WTC11 (cell line): ENCODE measurements around the gene PRR23E. TPM values are rescaled to one million over a fixed set of nuclear protein-coding genes. Genes with fewer than 3 reads are reported as not detected.

Source experiments
- ATAC-seq: fragments of 200-7000 bp; cut with Tn5 transposase; 2 replicates; pipeline ENCODE4 v1.10.0; 2021; ENCODE audit warnings: mild to moderate bottlenecking, moderate library complexity
- CTCF ChIA-PET: fragments of 300-600 bp; sonication (Branson Sonifier 250); formaldehyde crosslinking; loops from one replicate; lab custom pipeline; 2021; ENCODE audit warnings: antibody characterized with exemption; lab: Charles Lee
- POLR2A ChIA-PET: fragments of 350-600 bp; sonication (Branson Sonifier 250); formaldehyde crosslinking; loops from one replicate; lab custom pipeline; 2021; ENCODE audit warnings: antibody characterized with exemption; lab: Charles Lee
- DNase-seq: peaks from one replicate; pipeline ENCODE4 v3.0.0; 2021; ENCODE audit warnings: low spot score
- H3K27ac Mint-ChIP-seq: 2 replicates; pipeline ENCODE4 v1.8.0; 2021; ENCODE audit warnings: mixed read lengths
- H3K27me3 Mint-ChIP-seq: 2 replicates; pipeline ENCODE4 v1.8.0; 2021; ENCODE audit warnings: low read depth, mild to moderate bottlenecking, moderate library complexity, mixed read lengths
- H3K36me3 Mint-ChIP-seq: 2 replicates; pipeline ENCODE4 v1.8.0; 2021; ENCODE audit warnings: mixed read lengths
- H3K4me1 Mint-ChIP-seq: 2 replicates; pipeline ENCODE4 v1.8.0; 2022; ENCODE audit warnings: mixed read lengths
- H3K4me3 Mint-ChIP-seq: 2 replicates; pipeline ENCODE4 v1.8.0; 2021; ENCODE audit warnings: mild to moderate bottlenecking, moderate library complexity, mixed read lengths
- H3K9me3 Mint-ChIP-seq: 2 replicates; pipeline ENCODE4 v1.8.0; 2021; ENCODE audit warnings: mixed read lengths
- CBFB ChIP-seq: sonication (generic); formaldehyde crosslinking; IDR thresholded peaks from 2 replicates; pipeline ENCODE4 v1.8.1; 2022; ENCODE audit warnings: mild to moderate bottlenecking, low read depth, missing genetic modification reagents
- FOXK1 ChIP-seq: sonication (generic); formaldehyde crosslinking; IDR thresholded peaks from 2 replicates; pipeline ENCODE4 v1.8.0; 2022; ENCODE audit warnings: mild to moderate bottlenecking, moderate library complexity, missing genetic modification reagents
- MXD4 ChIP-seq: fragments of 250-450 bp; sonication (Bioruptor Pico); IDR thresholded peaks from 2 replicates; pipeline ENCODE4 v1.8.0; 2021; ENCODE audit warnings: mild to moderate bottlenecking, moderate library complexity, borderline replicate concordance
- NFYB ChIP-seq: sonication (generic); formaldehyde crosslinking; conservative IDR thresholded peaks from 2 replicates; pipeline ENCODE4 v1.8.0; 2022; ENCODE audit warnings: low read depth, missing genetic modification reagents
- PRRX2 ChIP-seq: fragments of 250-450 bp; sonication (Bioruptor Pico); IDR thresholded peaks from 2 replicates; pipeline ENCODE4 v1.8.0; 2021; ENCODE audit warnings: mild to moderate bottlenecking
- RORB ChIP-seq: fragments of 250-450 bp; sonication (Bioruptor Pico); IDR thresholded peaks from 2 replicates; pipeline ENCODE4 v1.9.0; 2021; ENCODE audit warnings: mild to moderate bottlenecking
- TEAD4 ChIP-seq: sonication (generic); formaldehyde crosslinking; IDR thresholded peaks from 2 replicates; pipeline ENCODE4 v1.8.0; 2022; ENCODE audit warnings: mild to moderate bottlenecking, missing genetic modification reagents
- ZNF121 ChIP-seq: sonication (generic); formaldehyde crosslinking; IDR thresholded peaks from 2 replicates; pipeline ENCODE4 v1.8.0; 2023; ENCODE audit warnings: missing genetic modification reagents
- ZNF671 ChIP-seq: fragments of 250-450 bp; sonication (Bioruptor Pico); IDR thresholded peaks from 2 replicates; pipeline ENCODE4 v1.8.0; 2021; ENCODE audit warnings: mild to moderate bottlenecking
- total RNA-seq: library from RNA; stranded (reverse); gene quantifications from 3 replicates; pipeline ENCODE4 v1.2.3, GENCODE V29; 2021
- TF ChIP-seq, protein P1 (sequence below): sonication (generic); formaldehyde crosslinking; IDR thresholded peaks from 2 replicates; pipeline ENCODE4 v1.8.0; 2022; ENCODE audit warnings: mild to moderate bottlenecking, missing genetic modification reagents
- TF ChIP-seq, protein P2 (sequence below): sonication (generic); formaldehyde crosslinking; IDR thresholded peaks from 2 replicates; pipeline ENCODE4 v1.8.1; 2023; ENCODE audit warnings: mild to moderate bottlenecking, moderate library complexity, missing genetic modification reagents
- TF ChIP-seq, protein P3 (sequence below): sonication (generic); formaldehyde crosslinking; IDR thresholded peaks from 2 replicates; pipeline ENCODE4 v1.8.1; 2022; ENCODE audit warnings: low read depth, mild to moderate bottlenecking, moderate library complexity, missing genetic modification reagents, borderline replicate concordance
- TF ChIP-seq, protein P4 (sequence below): sonication (generic); formaldehyde crosslinking; IDR thresholded peaks from 2 replicates; pipeline ENCODE4 v1.8.0; 2023; ENCODE audit warnings: mild to moderate bottlenecking, missing genetic modification reagents
- TF ChIP-seq, protein P5 (sequence below): sonication (generic); formaldehyde crosslinking; IDR thresholded peaks from 2 replicates; pipeline ENCODE4 v1.8.0; 2023; ENCODE audit warnings: missing genetic modification reagents, mild to moderate bottlenecking, borderline replicate concordance
- TF ChIP-seq, protein P6 (sequence below): sonication (generic); formaldehyde crosslinking; IDR thresholded peaks from 2 replicates; pipeline ENCODE4 v1.8.1; 2022; ENCODE audit warnings: mild to moderate bottlenecking, moderate library complexity, missing genetic modification reagents
- TF ChIP-seq, protein P7 (sequence below): sonication (generic); formaldehyde crosslinking; IDR thresholded peaks from 2 replicates; pipeline ENCODE4 v1.8.0; 2023; ENCODE audit warnings: missing genetic modification reagents
- TF ChIP-seq, protein P8 (sequence below): sonication (generic); formaldehyde crosslinking; IDR thresholded peaks from 2 replicates; pipeline ENCODE4 v1.8.1; 2023; ENCODE audit warnings: mild to moderate bottlenecking, missing genetic modification reagents, moderate library complexity

PRR23E gene
- total RNA-seq, 1 experiment from 2014 or later = not detected

DNA sequence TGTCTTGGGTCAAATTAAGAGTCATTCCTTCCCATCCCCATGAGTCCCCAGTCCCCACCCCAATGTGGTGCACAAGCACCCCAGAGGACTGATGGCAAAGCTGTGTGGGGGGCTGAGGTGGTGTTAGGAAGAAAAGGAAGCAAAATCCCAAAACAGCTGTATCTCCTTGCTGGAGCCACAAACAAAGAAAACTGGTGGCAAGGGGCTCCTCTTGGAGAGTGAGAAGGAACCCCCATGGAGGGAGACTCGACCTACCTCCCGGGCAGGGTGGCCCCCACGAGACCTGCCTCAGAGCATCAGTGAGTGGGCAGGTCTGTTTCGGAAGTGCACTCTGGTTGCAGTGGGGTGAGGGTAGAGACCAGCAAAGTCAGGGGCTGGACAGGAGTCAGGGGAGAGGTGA, 29.2 kb downstream of the PRR23E start (continued):
- no peak for TF ChIP-seq ZNF671
- TF ChIP-seq, protein P1, sequence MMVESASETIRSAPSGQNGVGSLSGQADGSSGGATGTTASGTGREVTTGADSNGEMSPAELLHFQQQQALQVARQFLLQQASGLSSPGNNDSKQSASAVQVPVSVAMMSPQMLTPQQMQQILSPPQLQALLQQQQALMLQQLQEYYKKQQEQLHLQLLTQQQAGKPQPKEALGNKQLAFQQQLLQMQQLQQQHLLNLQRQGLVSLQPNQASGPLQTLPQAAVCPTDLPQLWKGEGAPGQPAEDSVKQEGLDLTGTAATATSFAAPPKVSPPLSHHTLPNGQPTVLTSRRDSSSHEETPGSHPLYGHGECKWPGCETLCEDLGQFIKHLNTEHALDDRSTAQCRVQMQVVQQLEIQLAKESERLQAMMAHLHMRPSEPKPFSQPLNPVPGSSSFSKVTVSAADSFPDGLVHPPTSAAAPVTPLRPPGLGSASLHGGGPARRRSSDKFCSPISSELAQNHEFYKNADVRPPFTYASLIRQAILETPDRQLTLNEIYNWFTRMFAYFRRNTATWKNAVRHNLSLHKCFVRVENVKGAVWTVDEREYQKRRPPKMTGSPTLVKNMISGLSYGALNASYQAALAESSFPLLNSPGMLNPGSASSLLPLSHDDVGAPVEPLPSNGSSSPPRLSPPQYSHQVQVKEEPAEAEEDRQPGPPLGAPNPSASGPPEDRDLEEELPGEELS (CRISPR knock-in tag) = no peak

DNA sequence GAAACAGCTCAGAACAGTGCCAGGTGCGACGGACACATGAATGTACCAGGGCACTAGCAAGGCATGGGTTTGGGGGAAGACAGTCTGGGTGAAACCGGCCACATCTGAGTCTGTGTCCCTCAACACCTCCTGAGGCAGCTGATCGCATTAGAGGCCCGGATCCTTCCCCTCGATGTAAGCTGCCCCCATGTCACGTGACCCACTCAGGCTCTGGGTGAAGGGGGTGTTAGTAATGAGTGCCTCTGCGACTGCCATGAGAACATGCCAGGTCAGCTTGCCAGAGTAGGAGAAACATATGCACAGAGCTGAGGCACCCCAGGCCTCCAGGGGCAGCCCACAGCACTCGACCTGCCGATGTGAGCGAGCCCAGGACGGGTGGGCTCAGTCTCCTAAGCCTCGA, 29.7 kb downstream of the PRR23E start:
- ChIA-PET CTCF (no interaction called here), POLR2A (no interaction called here)
- Mint-ChIP-seq H3K36me3 (peaks cover 18% of the 10 kb centered on the region), H3K4me3 (no peak overlapping the region), H3K27me3 (peaks cover 5% of the 10 kb centered on the region), H3K9me3 (peaks cover 26% of the 10 kb centered on the region), H3K27ac (no peak overlapping the region), H3K4me1 (peaks cover 7% of the 10 kb centered on the region; the same call in 1 of the 2 replicates)
- no peak for TF ChIP-seq PRRX2 (CRISPR knock-in tag)
- TF ChIP-seq CBFB = no peak
- TF ChIP-seq, protein P2, sequence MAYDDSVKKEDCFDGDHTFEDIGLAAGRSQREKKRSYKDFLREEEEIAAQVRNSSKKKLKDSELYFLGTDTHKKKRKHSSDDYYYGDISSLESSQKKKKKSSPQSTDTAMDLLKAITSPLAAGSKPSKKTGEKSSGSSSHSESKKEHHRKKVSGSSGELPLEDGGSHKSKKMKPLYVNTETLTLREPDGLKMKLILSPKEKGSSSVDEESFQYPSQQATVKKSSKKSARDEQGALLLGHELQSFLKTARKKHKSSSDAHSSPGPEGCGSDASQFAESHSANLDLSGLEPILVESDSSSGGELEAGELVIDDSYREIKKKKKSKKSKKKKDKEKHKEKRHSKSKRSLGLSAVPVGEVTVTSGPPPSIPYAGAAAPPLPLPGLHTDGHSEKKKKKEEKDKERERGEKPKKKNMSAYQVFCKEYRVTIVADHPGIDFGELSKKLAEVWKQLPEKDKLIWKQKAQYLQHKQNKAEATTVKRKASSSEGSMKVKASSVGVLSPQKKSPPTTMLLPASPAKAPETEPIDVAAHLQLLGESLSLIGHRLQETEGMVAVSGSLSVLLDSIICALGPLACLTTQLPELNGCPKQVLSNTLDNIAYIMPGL (CRISPR knock-in tag) = no peak
- TF ChIP-seq, protein P3, sequence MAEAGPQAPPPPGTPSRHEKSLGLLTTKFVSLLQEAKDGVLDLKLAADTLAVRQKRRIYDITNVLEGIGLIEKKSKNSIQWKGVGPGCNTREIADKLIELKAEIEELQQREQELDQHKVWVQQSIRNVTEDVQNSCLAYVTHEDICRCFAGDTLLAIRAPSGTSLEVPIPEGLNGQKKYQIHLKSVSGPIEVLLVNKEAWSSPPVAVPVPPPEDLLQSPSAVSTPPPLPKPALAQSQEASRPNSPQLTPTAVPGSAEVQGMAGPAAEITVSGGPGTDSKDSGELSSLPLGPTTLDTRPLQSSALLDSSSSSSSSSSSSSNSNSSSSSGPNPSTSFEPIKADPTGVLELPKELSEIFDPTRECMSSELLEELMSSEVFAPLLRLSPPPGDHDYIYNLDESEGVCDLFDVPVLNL (CRISPR knock-in tag) = no peak
- TF ChIP-seq FOXK1 = no peak
- no peak for TF ChIP-seq MXD4
- no peak for TF ChIP-seq RORB (CRISPR knock-in tag)
- no peak for TF ChIP-seq NFYB (CRISPR knock-in tag)
- TF ChIP-seq ZNF121 (CRISPR knock-in tag) = no peak
- TF ChIP-seq, protein P4, sequence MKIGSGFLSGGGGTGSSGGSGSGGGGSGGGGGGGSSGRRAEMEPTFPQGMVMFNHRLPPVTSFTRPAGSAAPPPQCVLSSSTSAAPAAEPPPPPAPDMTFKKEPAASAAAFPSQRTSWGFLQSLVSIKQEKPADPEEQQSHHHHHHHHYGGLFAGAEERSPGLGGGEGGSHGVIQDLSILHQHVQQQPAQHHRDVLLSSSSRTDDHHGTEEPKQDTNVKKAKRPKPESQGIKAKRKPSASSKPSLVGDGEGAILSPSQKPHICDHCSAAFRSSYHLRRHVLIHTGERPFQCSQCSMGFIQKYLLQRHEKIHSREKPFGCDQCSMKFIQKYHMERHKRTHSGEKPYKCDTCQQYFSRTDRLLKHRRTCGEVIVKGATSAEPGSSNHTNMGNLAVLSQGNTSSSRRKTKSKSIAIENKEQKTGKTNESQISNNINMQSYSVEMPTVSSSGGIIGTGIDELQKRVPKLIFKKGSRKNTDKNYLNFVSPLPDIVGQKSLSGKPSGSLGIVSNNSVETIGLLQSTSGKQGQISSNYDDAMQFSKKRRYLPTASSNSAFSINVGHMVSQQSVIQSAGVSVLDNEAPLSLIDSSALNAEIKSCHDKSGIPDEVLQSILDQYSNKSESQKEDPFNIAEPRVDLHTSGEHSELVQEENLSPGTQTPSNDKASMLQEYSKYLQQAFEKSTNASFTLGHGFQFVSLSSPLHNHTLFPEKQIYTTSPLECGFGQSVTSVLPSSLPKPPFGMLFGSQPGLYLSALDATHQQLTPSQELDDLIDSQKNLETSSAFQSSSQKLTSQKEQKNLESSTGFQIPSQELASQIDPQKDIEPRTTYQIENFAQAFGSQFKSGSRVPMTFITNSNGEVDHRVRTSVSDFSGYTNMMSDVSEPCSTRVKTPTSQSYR = no peak
- TF ChIP-seq, protein P5, sequence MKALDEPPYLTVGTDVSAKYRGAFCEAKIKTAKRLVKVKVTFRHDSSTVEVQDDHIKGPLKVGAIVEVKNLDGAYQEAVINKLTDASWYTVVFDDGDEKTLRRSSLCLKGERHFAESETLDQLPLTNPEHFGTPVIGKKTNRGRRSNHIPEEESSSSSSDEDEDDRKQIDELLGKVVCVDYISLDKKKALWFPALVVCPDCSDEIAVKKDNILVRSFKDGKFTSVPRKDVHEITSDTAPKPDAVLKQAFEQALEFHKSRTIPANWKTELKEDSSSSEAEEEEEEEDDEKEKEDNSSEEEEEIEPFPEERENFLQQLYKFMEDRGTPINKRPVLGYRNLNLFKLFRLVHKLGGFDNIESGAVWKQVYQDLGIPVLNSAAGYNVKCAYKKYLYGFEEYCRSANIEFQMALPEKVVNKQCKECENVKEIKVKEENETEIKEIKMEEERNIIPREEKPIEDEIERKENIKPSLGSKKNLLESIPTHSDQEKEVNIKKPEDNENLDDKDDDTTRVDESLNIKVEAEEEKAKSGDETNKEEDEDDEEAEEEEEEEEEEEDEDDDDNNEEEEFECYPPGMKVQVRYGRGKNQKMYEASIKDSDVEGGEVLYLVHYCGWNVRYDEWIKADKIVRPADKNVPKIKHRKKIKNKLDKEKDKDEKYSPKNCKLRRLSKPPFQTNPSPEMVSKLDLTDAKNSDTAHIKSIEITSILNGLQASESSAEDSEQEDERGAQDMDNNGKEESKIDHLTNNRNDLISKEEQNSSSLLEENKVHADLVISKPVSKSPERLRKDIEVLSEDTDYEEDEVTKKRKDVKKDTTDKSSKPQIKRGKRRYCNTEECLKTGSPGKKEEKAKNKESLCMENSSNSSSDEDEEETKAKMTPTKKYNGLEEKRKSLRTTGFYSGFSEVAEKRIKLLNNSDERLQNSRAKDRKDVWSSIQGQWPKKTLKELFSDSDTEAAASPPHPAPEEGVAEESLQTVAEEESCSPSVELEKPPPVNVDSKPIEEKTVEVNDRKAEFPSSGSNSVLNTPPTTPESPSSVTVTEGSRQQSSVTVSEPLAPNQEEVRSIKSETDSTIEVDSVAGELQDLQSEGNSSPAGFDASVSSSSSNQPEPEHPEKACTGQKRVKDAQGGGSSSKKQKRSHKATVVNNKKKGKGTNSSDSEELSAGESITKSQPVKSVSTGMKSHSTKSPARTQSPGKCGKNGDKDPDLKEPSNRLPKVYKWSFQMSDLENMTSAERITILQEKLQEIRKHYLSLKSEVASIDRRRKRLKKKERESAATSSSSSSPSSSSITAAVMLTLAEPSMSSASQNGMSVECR = no peak
- TF ChIP-seq, protein P6, sequence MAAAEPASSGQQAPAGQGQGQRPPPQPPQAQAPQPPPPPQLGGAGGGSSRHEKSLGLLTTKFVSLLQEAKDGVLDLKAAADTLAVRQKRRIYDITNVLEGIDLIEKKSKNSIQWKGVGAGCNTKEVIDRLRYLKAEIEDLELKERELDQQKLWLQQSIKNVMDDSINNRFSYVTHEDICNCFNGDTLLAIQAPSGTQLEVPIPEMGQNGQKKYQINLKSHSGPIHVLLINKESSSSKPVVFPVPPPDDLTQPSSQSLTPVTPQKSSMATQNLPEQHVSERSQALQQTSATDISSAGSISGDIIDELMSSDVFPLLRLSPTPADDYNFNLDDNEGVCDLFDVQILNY (CRISPR knock-in tag) = no peak
- TF ChIP-seq TEAD4 (CRISPR knock-in tag) = no peak
- TF ChIP-seq, protein P7, sequence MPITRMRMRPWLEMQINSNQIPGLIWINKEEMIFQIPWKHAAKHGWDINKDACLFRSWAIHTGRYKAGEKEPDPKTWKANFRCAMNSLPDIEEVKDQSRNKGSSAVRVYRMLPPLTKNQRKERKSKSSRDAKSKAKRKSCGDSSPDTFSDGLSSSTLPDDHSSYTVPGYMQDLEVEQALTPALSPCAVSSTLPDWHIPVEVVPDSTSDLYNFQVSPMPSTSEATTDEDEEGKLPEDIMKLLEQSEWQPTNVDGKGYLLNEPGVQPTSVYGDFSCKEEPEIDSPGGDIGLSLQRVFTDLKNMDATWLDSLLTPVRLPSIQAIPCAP = no peak
- TF ChIP-seq, protein P8, sequence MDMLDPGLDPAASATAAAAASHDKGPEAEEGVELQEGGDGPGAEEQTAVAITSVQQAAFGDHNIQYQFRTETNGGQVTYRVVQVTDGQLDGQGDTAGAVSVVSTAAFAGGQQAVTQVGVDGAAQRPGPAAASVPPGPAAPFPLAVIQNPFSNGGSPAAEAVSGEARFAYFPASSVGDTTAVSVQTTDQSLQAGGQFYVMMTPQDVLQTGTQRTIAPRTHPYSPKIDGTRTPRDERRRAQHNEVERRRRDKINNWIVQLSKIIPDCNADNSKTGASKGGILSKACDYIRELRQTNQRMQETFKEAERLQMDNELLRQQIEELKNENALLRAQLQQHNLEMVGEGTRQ (CRISPR knock-in tag) = no peak
- DNase-seq = no peak
- ATAC-seq = no peak
